OCI-LY1 (cell line): Measurements from ENCODE around the gene LTBP1.

ENCODE experiments used
- H2AFZ ChIP-seq: fragments of 200-600 bp; sonication (generic), shearing (Covaris generic); 2 replicates; pipeline ENCODE4 v1.6.0; 2014; ENCODE audit warnings: antibody characterized with exemption, mild to moderate bottlenecking, low read length
- H3F3A ChIP-seq: fragments of 200-600 bp; sonication (generic), shearing (Covaris generic); 2 replicates; pipeline ENCODE4 v1.6.0; 2014; ENCODE audit warnings: mild to moderate bottlenecking, antibody characterized with exemption, low read length, moderate library complexity; ENCODE audit not compliant: insufficient read depth
- H3K27ac ChIP-seq: fragments of 200-600 bp; sonication (generic); 2 replicates; pipeline ENCODE4 v1.5.1; 2014; ENCODE audit warnings: low read length, mixed run types, mild to moderate bottlenecking, low read depth; ENCODE audit not compliant: poor library complexity, severe bottlenecking
- H3K27me3 ChIP-seq: fragments of 200-600 bp; sonication (generic); 2 replicates; pipeline ENCODE4 v1.6.0; 2014; ENCODE audit warnings: antibody characterized with exemption, mild to moderate bottlenecking, low read length, moderate library complexity; ENCODE audit not compliant: insufficient read depth
- H3K36me3 ChIP-seq: fragments of 200-600 bp; sonication (generic); 2 replicates; pipeline ENCODE4 v1.6.1; 2014; ENCODE audit warnings: mild to moderate bottlenecking, antibody characterized with exemption, low read length, moderate library complexity, mixed read lengths; ENCODE audit not compliant: insufficient read depth
- H3K4me1 ChIP-seq: fragments of 200-600 bp; sonication (generic); 2 replicates; pipeline ENCODE4 v1.5.1; 2014; ENCODE audit warnings: mild to moderate bottlenecking, low read length, moderate library complexity; ENCODE audit not compliant: insufficient read depth, severe bottlenecking
- H3K4me2 ChIP-seq: fragments of 200-600 bp; sonication (generic), shearing (Covaris generic); 2 replicates; pipeline ENCODE4 v1.6.1; 2014; ENCODE audit warnings: low read length
- H3K4me3 ChIP-seq: fragments of 200-600 bp; sonication (generic); 2 replicates; pipeline ENCODE4 v1.5.1; 2014; ENCODE audit warnings: low read length, low read depth, mild to moderate bottlenecking, mixed read lengths; ENCODE audit not compliant: poor library complexity, severe bottlenecking
- H3K79me2 ChIP-seq: fragments of 200-600 bp; shearing (Covaris generic); 2 replicates; pipeline ENCODE4 v1.6.1; 2016; ENCODE audit warnings: mixed run types, low read length, mixed read lengths; ENCODE audit not compliant: insufficient read depth
- H3K9ac ChIP-seq: fragments of 200-600 bp; sonication (generic), shearing (Covaris generic); 2 replicates; pipeline ENCODE4 v1.6.1; 2014; ENCODE audit warnings: mild to moderate bottlenecking, low read length, mixed read lengths
- H3K9me2 ChIP-seq: fragments of 200-600 bp; sonication (generic), shearing (Covaris generic); 2 replicates; pipeline ENCODE4 v1.6.1; 2014; ENCODE audit warnings: low read depth, mild to moderate bottlenecking, low read length, mixed read lengths
- H3K9me3 ChIP-seq: fragments of 200-600 bp; shearing (Covaris generic); 2 replicates; pipeline ENCODE4 v1.6.1; 2014; ENCODE audit warnings: low read length, mixed read lengths
- H4K20me1 ChIP-seq: fragments of 200-600 bp; sonication (generic), shearing (Covaris generic); 2 replicates; pipeline ENCODE4 v1.6.0; 2016; ENCODE audit warnings: mild to moderate bottlenecking, low read length; ENCODE audit not compliant: insufficient read depth
- CTCF ChIP-seq: fragments of 200-600 bp; sonication (generic), shearing (Covaris generic); IDR thresholded peaks from 2 replicates; pipeline ENCODE4 v1.5.1; 2017; ENCODE audit warnings: mild to moderate bottlenecking, antibody characterized with exemption, low read length, moderate library complexity, mixed read lengths
- EZH2 ChIP-seq: fragments of 200-600 bp; sonication (generic), shearing (Covaris generic); IDR thresholded peaks from 2 replicates; pipeline ENCODE4 v1.8.0; 2017; ENCODE audit warnings: borderline replicate concordance, mixed run types, mild to moderate bottlenecking, antibody characterized with exemption, low read length, moderate library complexity, mixed read lengths

The LTBP1 gene

GRCh38 chr2:33126552-33126951, 179.8 kb downstream of the LTBP1 start:
- H3K9ac ChIP-seq, result no peak overlapping the region
- H3K9me3 ChIP-seq, result no peaks in the 10 kb centered on the region
- TF ChIP-seq CTCF (peak; percentile 20; the same call in 1 of the 2 replicates), EZH2 (no peak)
- 0 out of 2 replicates have a peak, but pooled peaks cover 5% of the 10 kb centered on the region for H3K79me2 ChIP-seq
- H3K9me2 ChIP-seq, result no peaks in the 10 kb centered on the region
- no peaks in the 10 kb centered on the region for H4K20me1 ChIP-seq
- H3K4me1 ChIP-seq, result peaks cover 33% of the 10 kb centered on the region
- no peak overlapping the region for H3K27ac ChIP-seq
- H3K27me3 ChIP-seq, result no peaks in the 10 kb centered on the region
- H3K4me3 ChIP-seq, result no peak overlapping the region
- no peak overlapping the region for H2AFZ ChIP-seq
- no peaks in the 10 kb centered on the region for H3F3A ChIP-seq
- H3K4me2 ChIP-seq, result no peak overlapping the region
- H3K36me3 ChIP-seq, result peaks cover 80% of the 10 kb centered on the region

DNA sequence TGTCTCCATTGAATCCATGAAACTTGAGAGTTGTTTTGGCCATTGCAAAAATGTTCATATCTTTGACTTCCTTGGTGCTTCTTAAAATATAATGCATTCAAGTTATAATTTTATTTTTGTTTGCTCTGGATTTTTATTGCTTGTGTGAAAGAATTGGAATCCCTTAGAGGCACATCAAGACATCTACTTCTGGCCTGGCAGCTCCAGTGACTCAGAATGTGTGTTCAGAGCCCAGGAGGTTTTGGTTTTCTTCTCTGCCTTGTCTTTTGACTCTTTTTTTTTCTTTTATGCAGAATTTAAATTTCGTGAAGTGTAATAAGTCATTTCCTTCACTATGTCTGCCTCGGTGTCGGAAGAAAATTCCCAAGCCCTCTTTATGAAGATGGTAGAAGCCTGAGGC, 180.2 kb downstream of the LTBP1 start:
- H3K9me2 ChIP-seq, result no peaks in the 10 kb centered on the region
- no peaks in the 10 kb centered on the region for H4K20me1 ChIP-seq
- TF ChIP-seq CTCF, result no peak
- no peak for TF ChIP-seq EZH2
- no peak overlapping the region for H3K4me3 ChIP-seq
- peaks cover 78% of the 10 kb centered on the region for H3K36me3 ChIP-seq
- no peak overlapping the region for H2AFZ ChIP-seq
- H3F3A ChIP-seq, result no peaks in the 10 kb centered on the region
- no peaks in the 10 kb centered on the region for H3K9me3 ChIP-seq
- 0 out of 2 replicates have a peak, but pooled peaks cover 5% of the 10 kb centered on the region for H3K79me2 ChIP-seq
- no peak overlapping the region for H3K9ac ChIP-seq
- peaks cover 37% of the 10 kb centered on the region for H3K4me1 ChIP-seq
- no peaks in the 10 kb centered on the region for H3K27me3 ChIP-seq
- H3K27ac ChIP-seq, result no peak overlapping the region
- H3K4me2 ChIP-seq, result no peak overlapping the region

DNA sequence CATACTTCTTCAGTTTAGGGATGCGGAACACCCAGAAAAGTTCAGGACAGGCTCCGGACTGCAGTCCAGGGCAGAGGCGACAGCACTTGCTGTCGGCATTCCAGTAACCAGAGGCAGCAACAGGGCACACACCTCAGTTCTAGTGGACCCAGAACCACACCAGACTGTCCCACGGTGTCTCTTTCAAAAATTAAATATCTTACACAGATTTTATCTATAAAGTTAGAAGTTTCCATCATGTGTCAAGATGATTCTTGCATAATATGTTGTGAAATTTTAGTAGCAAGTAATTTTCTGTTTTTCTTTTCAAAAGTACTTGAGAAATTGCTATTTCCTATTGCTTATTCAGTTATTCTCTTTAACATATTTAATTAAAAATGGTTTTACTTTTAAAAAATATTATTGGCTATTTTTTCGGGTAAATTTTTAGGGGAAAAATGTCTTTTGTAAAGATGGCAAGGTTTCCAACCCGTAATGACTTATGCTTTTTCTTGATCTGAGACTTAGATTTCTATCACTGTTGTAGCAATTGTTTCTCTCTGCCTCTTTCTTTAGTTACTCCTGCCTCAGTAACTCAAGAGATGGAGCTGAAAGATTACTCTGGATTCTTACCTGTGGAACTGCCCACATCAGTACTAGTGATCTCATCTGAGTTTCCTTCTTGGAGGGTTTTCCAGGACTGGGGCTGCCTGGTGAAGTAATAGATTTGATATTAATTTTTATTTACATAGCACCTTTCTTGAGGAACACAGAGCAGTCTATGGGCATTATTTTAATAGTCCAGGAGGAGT, 182.7 kb downstream of the LTBP1 start:
- no peaks in the 10 kb centered on the region for H3K27me3 ChIP-seq
- H3K9me2 ChIP-seq, result no peaks in the 10 kb centered on the region
- peaks cover 69% of the 10 kb centered on the region for H3K36me3 ChIP-seq
- no peaks in the 10 kb centered on the region for H3K9me3 ChIP-seq
- H4K20me1 ChIP-seq, result no peaks in the 10 kb centered on the region
- H3F3A ChIP-seq, result no peaks in the 10 kb centered on the region
- no peak overlapping the region for H3K4me3 ChIP-seq
- 0 out of 2 replicates have a peak, but pooled peaks cover 5% of the 10 kb centered on the region for H3K79me2 ChIP-seq
- no peak for TF ChIP-seq EZH2
- no peak overlapping the region for H3K9ac ChIP-seq
- H3K27ac ChIP-seq, result no peak overlapping the region
- H2AFZ ChIP-seq, result no peak overlapping the region
- H3K4me1 ChIP-seq, result peaks cover 59% of the 10 kb centered on the region
- no peak overlapping the region for H3K4me2 ChIP-seq

GRCh38 chr2:33130054-33130447, 183.3 kb downstream of the LTBP1 start:
- H3K27me3 ChIP-seq, result no peaks in the 10 kb centered on the region
- H3K27ac ChIP-seq, result peak overlapping the region; percentile 0
- peaks cover 69% of the 10 kb centered on the region for H3K36me3 ChIP-seq
- H4K20me1 ChIP-seq, result no peaks in the 10 kb centered on the region
- H3K9ac ChIP-seq, result no peak overlapping the region
- 0 out of 2 replicates have a peak, but pooled peaks cover 5% of the 10 kb centered on the region for H3K79me2 ChIP-seq
- peaks cover 59% of the 10 kb centered on the region for H3K4me1 ChIP-seq
- no peaks in the 10 kb centered on the region for H3F3A ChIP-seq
- TF ChIP-seq CTCF (no peak), EZH2 (no peak)
- no peak overlapping the region for H3K4me2 ChIP-seq
- H3K9me2 ChIP-seq, result no peaks in the 10 kb centered on the region
- H2AFZ ChIP-seq, result no peak overlapping the region
- H3K4me3 ChIP-seq, result no peak overlapping the region
- H3K9me3 ChIP-seq, result no peaks in the 10 kb centered on the region
